Hematopoietic multipotent progenitor cell treated with erythropoietin and hydrocortisone succinate and interleukin-3 and kit ligand, for 15 days (in vitro differentiated cells): Measurements from ENCODE around the gene BEGAIN.
A peak's percentile ranks its signal among the peaks of the same experiment; 100 is the strongest.

Experiments used
- DNase-seq: peaks from one replicate; pipeline ENCODE4 v3.0.0-alpha.2; 2015; ENCODE audit warnings: low spot score

Gene BEGAIN

GRCh38 chr14:100587086-100587762 lies at the start of gene BEGAIN:
Gene BEGAIN (minus strand): TSS chr14:100587417. CDS start chr14:100587290, 127 bp downstream.
- DNase-seq, result no peak

- DNase-seq, result no peak
Measured at GRCh38 chr14:100636559-100636958, 49.3 kb upstream of the BEGAIN start.

- no peak for DNase-seq
Measured at GRCh38 chr14:100634026-100634425, 46.8 kb upstream of the BEGAIN start.

GRCh38 chr14:100633406-100633805 lies 46.2 kb upstream of the BEGAIN start:
- no peak for DNase-seq

GRCh38 chr14:100629696-100630095 lies 42.5 kb upstream of the BEGAIN start:
- no peak for DNase-seq

GRCh38 chr14:100629098-100629497 lies 41.9 kb upstream of the BEGAIN start:
- DNase-seq, result no peak

- no peak for DNase-seq
Measured at GRCh38 chr14:100628225-100628624, 41.0 kb upstream of the BEGAIN start.

- DNase-seq, result no peak
Measured at GRCh38 chr14:100626614-100627013, 39.4 kb upstream of the BEGAIN start.

GRCh38 chr14:100623961-100624360 lies 36.7 kb upstream of the BEGAIN start:
- DNase-seq, result no peak

GRCh38 chr14:100623557-100623956 lies 36.3 kb upstream of the BEGAIN start:
- DNase-seq, result no peak

GRCh38 chr14:100622708-100623485 lies 35.7 kb upstream of the BEGAIN start:
- peak; percentile 32 for DNase-seq

- DNase-seq, result no peak
Measured at GRCh38 chr14:100622224-100622623, 35.0 kb upstream of the BEGAIN start.

- peak; percentile 37 for DNase-seq
Measured at GRCh38 chr14:100621806-100622205, 34.6 kb upstream of the BEGAIN start.

- no peak for DNase-seq
Measured at GRCh38 chr14:100620255-100621100, 33.3 kb upstream of the BEGAIN start.

- DNase-seq, result no peak
Measured at GRCh38 chr14:100619396-100620254, 32.4 kb upstream of the BEGAIN start.

GRCh38 chr14:100618763-100619320 lies 31.6 kb upstream of the BEGAIN start:
- no peak for DNase-seq

GRCh38 chr14:100618318-100618693 lies 31.1 kb upstream of the BEGAIN start:
- DNase-seq, result no peak

- DNase-seq, result no peak
Measured at GRCh38 chr14:100617410-100618317, 30.4 kb upstream of the BEGAIN start.

GRCh38 chr14:100616854-100617409 lies 29.7 kb upstream of the BEGAIN start:
- DNase-seq, result no peak
